BLaER1 (cell line): ENCODE results near the gene SEMA3E.

Source experiments
- H3K27ac ChIP-seq: shearing (Covaris generic); formaldehyde crosslinking; 2 replicates; pipeline ENCODE4 v1.8.1; 2022
- H3K27me3 ChIP-seq: shearing (Covaris generic); formaldehyde crosslinking; 2 replicates; pipeline ENCODE4 v1.8.1; 2022
- H3K36me3 ChIP-seq: shearing (Covaris generic); formaldehyde crosslinking; 2 replicates; pipeline ENCODE4 v1.8.1; 2022
- H3K4me1 ChIP-seq: shearing (Covaris generic); formaldehyde crosslinking; 2 replicates; pipeline ENCODE4 v1.8.1; 2022
- H3K4me2 ChIP-seq: shearing (Covaris generic); formaldehyde crosslinking; 2 replicates; pipeline ENCODE4 v1.8.1; 2022
- H3K4me3 ChIP-seq: shearing (Covaris generic); formaldehyde crosslinking; 2 replicates; pipeline ENCODE4 v1.8.1; 2022
- H3K9ac ChIP-seq: shearing (Covaris generic); formaldehyde crosslinking; 2 replicates; pipeline ENCODE4 v1.8.1; 2022
- H3K9me3 ChIP-seq: shearing (Covaris generic); formaldehyde crosslinking; 2 replicates; pipeline ENCODE4 v1.8.1; 2022
- H4K20me1 ChIP-seq: shearing (Covaris generic); formaldehyde crosslinking; 2 replicates; pipeline ENCODE4 v1.8.1; 2022
- Cebpa-rat ChIP-seq: shearing (Covaris generic); IDR thresholded peaks from 2 replicates; pipeline ENCODE4 v1.8.1; 2022

Gene SEMA3E

DNA sequence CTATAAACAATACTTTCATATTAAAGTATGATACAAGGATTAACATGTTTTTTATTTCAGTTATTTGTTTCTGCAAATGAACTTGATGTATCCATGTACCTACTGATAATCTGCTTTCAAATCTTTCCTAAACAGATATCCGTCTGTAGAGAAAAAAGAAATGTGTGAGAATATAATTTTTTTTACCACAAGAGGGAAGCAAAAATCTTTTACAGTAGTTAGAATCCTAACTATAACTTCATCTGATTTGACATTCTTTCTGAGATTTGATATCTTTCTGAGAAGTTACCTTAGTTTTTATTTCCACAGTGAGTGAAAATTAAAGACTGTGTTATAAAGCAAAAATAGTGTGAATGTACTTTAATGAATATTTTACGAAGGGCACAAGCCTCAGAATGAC, 282.3 kb downstream of the SEMA3E start:
- H3K27me3 ChIP-seq = no peaks in the 10 kb centered on the region
- H3K9ac ChIP-seq = no peak overlapping the region
- TF ChIP-seq Cebpa-rat = no peak
- H3K27ac ChIP-seq = no peak overlapping the region
- H3K9me3 ChIP-seq = no peaks in the 10 kb centered on the region
- no peaks in the 10 kb centered on the region for H4K20me1 ChIP-seq
- H3K4me3 ChIP-seq = no peak overlapping the region
- H3K4me1 ChIP-seq = no peaks in the 10 kb centered on the region
- no peak overlapping the region for H3K4me2 ChIP-seq
- H3K36me3 ChIP-seq = no peaks in the 10 kb centered on the region

DNA sequence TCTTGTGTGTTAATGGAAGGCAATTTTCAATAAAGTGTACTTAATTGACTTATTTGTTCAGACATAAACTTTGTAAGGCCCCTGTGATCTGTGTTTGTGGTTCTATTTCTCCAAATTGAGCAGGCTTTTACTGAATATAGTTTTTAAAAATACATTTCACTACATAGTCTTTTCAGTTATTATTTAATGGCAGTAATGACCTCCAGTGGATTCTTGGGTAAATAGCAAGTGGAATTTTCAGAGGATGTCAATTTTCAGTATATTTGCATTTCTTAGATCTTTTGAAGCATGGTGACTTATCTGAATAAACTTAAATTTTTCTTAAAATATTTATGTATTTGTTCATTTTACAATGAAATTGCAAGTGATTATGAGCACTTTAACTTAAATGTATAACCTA, 283.2 kb downstream of the SEMA3E start:
- Histone ChIP-seq H3K27ac (no peak overlapping the region), H3K4me1 (no peaks in the 10 kb centered on the region), H3K27me3 (no peaks in the 10 kb centered on the region), H3K36me3 (no peaks in the 10 kb centered on the region), H3K4me3 (no peak overlapping the region), H3K9ac (no peak overlapping the region), H4K20me1 (no peaks in the 10 kb centered on the region), H3K4me2 (no peak overlapping the region), H3K9me3 (no peaks in the 10 kb centered on the region)
- no peak for TF ChIP-seq Cebpa-rat

DNA sequence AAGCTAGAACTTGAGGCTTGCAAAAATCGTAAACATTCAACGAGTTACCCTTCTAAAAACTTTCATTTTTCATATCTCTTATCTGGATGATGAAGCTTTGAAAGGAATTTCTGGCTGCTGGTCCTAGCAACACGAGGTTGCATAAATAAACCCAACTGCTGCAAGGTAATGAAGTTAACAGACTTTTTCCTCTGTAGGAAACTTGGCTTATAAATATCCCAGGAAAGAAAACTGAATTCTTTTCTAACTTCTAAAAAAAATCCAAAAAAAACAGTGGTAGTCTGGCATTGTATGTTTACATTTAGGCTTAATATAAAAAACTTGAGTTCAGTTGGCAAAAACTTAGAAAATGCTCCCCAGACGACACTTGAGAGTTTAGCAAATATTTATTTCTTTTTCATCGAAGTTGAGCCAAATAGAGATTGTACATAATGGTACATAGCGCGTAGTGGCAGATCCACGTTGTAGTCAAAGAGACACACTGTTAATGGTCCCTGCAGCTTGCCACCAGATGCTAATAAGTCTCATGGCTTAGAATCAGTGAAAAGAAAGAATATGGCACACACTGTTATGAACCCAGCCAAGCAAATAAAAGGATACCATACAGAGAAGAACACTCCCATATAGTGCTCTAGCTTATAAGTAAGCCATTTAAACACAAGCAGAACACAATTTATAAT, 285.9 kb downstream of the SEMA3E start:
- H3K36me3 ChIP-seq = no peaks in the 10 kb centered on the region
- H4K20me1 ChIP-seq = no peaks in the 10 kb centered on the region
- H3K9ac ChIP-seq = no peak overlapping the region
- H3K4me2 ChIP-seq = no peak overlapping the region
- no peak overlapping the region for H3K4me3 ChIP-seq
- no peak for TF ChIP-seq Cebpa-rat
- no peaks in the 10 kb centered on the region for H3K4me1 ChIP-seq
- no peak overlapping the region for H3K27ac ChIP-seq
- no peaks in the 10 kb centered on the region for H3K27me3 ChIP-seq
- no peaks in the 10 kb centered on the region for H3K9me3 ChIP-seq

DNA sequence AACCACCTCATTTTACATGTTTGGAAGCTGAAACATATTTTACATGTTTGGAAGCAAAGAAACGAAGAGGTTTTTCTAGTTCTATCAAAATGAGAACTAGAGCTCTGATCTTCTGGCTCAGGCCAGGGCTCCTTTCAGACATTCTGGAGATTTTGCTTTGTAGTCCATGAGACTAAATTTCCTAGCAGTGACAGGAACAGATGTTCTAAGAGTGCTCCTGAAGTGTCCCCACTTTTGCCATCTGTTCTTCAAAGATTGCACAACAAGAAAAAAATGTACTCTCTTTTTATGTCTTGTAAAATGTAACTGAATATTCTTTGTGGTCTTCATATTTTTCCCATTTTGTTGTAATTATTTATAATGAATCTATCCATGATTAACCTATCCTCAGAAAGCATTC, 289.8 kb downstream of the SEMA3E start:
- Histone ChIP-seq H3K4me1 (no peaks in the 10 kb centered on the region), H3K27me3 (no peaks in the 10 kb centered on the region), H3K9ac (no peak overlapping the region), H3K4me3 (no peak overlapping the region), H4K20me1 (no peaks in the 10 kb centered on the region), H3K9me3 (no peaks in the 10 kb centered on the region), H3K4me2 (no peak overlapping the region), H3K36me3 (no peaks in the 10 kb centered on the region), H3K27ac (no peak overlapping the region)
- no peak for TF ChIP-seq Cebpa-rat

DNA sequence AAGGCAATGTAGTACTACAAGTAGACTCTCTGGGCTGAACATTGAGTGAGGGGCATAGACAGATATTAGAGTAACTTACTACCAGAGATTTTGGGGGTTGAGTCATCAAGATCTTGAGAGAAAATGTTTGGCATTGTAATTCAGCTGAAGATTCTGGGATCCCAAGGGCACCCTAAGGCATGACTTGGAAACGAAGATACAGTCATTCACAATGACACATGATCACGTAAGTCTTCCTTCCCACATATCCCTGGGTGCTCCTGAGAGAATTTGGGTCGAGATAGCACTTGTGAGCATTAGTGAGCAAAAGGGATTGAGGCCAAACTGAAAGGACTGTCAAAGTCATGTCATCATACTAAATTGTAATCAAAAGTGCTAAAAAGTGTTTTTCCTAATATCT, 293.8 kb downstream of the SEMA3E start:
- Histone ChIP-seq H4K20me1 (no peaks in the 10 kb centered on the region), H3K4me3 (no peak overlapping the region), H3K36me3 (no peaks in the 10 kb centered on the region), H3K9ac (no peak overlapping the region), H3K27me3 (no peaks in the 10 kb centered on the region), H3K9me3 (no peaks in the 10 kb centered on the region), H3K4me2 (no peak overlapping the region), H3K27ac (no peak overlapping the region), H3K4me1 (no peaks in the 10 kb centered on the region)
- no peak for TF ChIP-seq Cebpa-rat

DNA sequence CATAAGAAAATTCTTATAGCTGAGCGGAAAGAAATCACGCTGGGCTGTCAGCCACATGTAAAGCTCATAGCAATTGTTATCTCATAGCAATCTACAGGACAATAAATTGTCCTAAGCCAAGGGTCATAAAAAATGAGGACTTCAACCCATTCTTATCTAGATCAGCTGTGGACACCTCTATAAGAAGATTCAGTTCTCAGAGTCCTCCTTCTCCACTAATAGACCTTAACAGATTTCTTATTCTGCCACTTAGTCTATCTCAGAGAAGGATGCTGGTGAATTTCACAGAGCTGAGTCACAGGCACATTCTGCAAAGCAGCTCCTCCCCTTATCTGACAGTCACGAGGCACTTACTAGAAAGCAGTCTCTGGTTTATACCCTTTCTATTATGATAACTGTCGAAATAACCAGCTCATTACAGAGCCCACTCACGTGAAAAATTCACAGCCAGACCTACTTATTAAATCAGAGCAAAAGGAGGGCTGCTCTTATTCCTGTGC, 300.9 kb downstream of the SEMA3E start:
- no peaks in the 10 kb centered on the region for H3K9me3 ChIP-seq
- no peaks in the 10 kb centered on the region for H3K27me3 ChIP-seq
- no peak overlapping the region for H3K9ac ChIP-seq
- TF ChIP-seq Cebpa-rat = no peak
- H4K20me1 ChIP-seq = no peaks in the 10 kb centered on the region
- no peak overlapping the region for H3K4me3 ChIP-seq
- no peaks in the 10 kb centered on the region for H3K36me3 ChIP-seq
- H3K4me1 ChIP-seq = no peaks in the 10 kb centered on the region
- H3K27ac ChIP-seq = no peak overlapping the region
- H3K4me2 ChIP-seq = no peak overlapping the region

DNA sequence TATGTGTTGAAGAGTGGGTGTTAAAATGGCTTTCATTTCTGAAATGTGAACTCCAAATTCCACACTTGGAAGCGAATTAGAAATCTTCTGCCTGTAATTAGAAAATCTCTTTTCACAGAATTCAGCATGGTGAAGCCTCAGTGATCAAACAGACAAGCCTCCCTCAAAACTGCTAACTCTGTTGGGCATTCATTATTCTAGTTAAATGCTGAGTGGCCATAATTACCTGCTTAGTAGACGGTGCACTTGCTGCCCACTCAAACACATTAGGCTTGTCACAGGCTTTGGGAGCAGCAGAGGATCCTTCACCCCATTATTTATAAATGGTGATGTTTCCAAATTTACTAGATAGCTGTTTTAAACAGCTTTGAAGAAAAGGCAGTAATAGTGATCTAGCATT, 309.0 kb downstream of the SEMA3E start:
- H3K4me1 ChIP-seq = no peaks in the 10 kb centered on the region
- H3K4me3 ChIP-seq = no peak overlapping the region
- no peaks in the 10 kb centered on the region for H4K20me1 ChIP-seq
- H3K27ac ChIP-seq = no peak overlapping the region
- H3K4me2 ChIP-seq = no peak overlapping the region
- no peak overlapping the region for H3K9ac ChIP-seq
- no peaks in the 10 kb centered on the region for H3K27me3 ChIP-seq
- no peaks in the 10 kb centered on the region for H3K9me3 ChIP-seq
- no peaks in the 10 kb centered on the region for H3K36me3 ChIP-seq
- TF ChIP-seq Cebpa-rat = no peak

DNA sequence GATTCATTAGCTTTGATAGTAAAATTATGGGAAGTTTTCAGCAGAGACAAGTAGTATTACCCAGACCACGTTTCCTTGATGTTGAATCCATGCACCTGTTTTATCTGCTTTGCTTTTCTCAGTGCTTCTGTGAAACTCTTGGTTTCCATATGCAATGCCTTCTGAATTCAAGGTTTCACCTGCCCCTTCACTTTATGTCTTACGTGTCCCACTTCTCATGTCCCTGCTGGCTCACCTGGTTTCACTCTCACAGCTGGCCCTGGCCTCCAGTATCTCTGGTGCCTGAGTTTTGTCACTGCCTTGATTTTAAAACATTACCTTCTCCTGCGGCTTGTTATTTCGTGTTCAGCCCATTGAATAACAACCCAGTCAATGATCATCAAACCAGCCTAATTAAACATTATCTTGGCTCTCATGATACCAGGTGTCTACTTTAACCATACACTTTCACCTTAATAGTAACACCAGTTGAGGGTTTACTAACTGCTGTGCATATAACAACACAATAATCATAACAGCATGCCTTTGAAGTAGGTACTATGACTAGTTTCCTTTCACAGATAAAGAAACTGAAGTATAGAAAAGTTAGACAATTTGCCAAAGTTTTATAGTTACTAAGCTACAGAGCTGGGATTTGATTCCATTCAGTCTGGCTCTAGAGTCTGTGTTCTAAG, 310.5 kb downstream of the SEMA3E start:
- no peak overlapping the region for H3K9ac ChIP-seq
- H3K27me3 ChIP-seq = no peaks in the 10 kb centered on the region
- H3K4me3 ChIP-seq = no peak overlapping the region
- H3K4me2 ChIP-seq = no peak overlapping the region
- H3K36me3 ChIP-seq = no peaks in the 10 kb centered on the region
- no peaks in the 10 kb centered on the region for H4K20me1 ChIP-seq
- no peak overlapping the region for H3K27ac ChIP-seq
- H3K9me3 ChIP-seq = no peaks in the 10 kb centered on the region
- no peaks in the 10 kb centered on the region for H3K4me1 ChIP-seq
- no peak for TF ChIP-seq Cebpa-rat

DNA sequence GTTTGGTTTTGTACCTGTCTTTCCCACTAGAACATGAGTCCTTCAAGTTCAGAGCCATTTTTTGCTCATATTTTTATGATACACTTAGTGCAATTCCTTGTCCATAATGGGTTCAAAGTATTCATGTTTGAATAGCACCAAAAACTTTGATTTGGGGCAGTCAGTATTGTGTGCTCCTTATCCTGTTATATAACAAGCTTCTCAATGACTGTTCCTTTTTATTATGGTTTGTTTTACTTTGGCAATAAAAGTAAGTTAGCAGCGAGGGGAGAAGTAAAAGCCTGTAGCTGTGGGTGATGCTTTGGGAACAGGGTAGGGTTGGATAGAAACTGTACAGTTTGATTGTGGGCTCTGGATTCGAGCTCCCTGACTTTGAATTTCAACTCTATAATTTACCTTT, 311.9 kb downstream of the SEMA3E start:
- no peak for TF ChIP-seq Cebpa-rat
- H3K4me2 ChIP-seq = no peak overlapping the region

DNA sequence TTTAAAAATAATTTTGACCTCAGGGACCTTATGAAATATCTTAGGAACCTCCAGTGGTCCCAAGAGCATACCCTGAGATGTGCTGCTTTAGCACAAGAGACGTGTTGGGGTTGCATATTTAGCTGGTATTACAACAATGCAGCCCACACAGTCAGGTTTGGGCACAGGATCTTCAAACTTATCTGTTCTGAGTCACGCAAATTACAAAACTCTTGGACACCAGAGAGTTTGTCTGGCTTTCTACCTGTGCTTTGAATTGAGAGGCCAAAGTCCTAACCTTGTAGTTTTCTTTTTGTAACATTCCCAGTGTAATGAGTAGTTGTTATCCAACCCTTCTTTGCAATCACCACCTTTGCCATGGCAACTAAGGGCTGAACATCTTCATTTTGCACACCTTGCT, 322.7 kb downstream of the SEMA3E start:
- no peaks in the 10 kb centered on the region for H3K36me3 ChIP-seq
- TF ChIP-seq Cebpa-rat = no peak
- H3K4me2 ChIP-seq = no peak overlapping the region
- H3K27ac ChIP-seq = no peak overlapping the region
- no peaks in the 10 kb centered on the region for H4K20me1 ChIP-seq
- no peaks in the 10 kb centered on the region for H3K27me3 ChIP-seq
- H3K4me1 ChIP-seq = no peaks in the 10 kb centered on the region
- H3K9ac ChIP-seq = no peak overlapping the region
- no peaks in the 10 kb centered on the region for H3K9me3 ChIP-seq
- no peak overlapping the region for H3K4me3 ChIP-seq

More for the DNA sequence above, 311.9 kb downstream of the SEMA3E start:
- Histone ChIP-seq H3K27me3 (no peaks in the 10 kb centered on the region), H4K20me1 (no peaks in the 10 kb centered on the region), H3K36me3 (no peaks in the 10 kb centered on the region), H3K4me3 (no peak overlapping the region), H3K27ac (no peak overlapping the region), H3K4me1 (no peaks in the 10 kb centered on the region), H3K9me3 (no peaks in the 10 kb centered on the region), H3K9ac (no peak overlapping the region)
